HG02840 (cell line): ENCODE measurements around the gene DESI1.
"Not testable (repeated sequence)": the region's sequence is repeated elsewhere in the genome, so short reads cannot be mapped to it uniquely, and the experiment has no call there.

Experiments used
- ATAC-seq: cut with Tn5 transposase; IDR thresholded peaks from one replicate; pipeline ENCODE4 v1.9.1; 2021; ENCODE audit warnings: mild to moderate bottlenecking, moderate library complexity, moderate number of reproducible peaks; ENCODE audit not compliant: unreplicated experiment, low FRiP score

Gene DESI1

DNA sequence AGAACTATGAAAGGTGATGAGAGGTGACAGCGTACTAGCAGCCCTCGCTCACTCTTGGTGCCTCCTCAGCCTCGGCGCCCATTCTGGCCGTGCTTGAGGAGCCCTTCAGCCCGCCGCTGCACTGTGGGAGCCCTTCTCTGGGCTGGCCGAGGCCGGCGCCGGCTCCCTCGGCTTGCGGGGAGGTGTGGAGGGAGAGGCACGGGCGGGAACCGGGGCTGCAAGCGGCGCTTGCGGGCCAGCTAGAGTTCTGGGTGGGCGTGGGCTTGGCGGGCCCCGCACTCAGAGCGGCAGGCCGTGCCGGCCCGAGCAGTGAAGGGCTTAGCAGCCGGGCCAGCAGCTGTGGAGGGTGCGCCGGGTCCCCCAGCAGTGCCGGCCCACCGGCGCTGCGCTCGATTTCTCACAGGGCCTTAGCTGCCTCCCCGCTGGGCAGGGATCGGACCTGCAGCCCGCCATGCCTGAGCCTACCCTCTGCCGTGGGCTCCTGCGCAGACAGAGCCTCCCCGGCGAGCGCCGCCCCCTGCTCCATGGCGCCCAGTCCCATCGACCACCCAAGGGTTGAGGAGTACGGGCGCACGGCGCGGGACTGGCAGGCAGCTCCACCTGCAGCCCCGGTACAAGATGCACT is 27.4 kb downstream of the DESI1 start:
- not testable (repeated sequence) for ATAC-seq

DNA sequence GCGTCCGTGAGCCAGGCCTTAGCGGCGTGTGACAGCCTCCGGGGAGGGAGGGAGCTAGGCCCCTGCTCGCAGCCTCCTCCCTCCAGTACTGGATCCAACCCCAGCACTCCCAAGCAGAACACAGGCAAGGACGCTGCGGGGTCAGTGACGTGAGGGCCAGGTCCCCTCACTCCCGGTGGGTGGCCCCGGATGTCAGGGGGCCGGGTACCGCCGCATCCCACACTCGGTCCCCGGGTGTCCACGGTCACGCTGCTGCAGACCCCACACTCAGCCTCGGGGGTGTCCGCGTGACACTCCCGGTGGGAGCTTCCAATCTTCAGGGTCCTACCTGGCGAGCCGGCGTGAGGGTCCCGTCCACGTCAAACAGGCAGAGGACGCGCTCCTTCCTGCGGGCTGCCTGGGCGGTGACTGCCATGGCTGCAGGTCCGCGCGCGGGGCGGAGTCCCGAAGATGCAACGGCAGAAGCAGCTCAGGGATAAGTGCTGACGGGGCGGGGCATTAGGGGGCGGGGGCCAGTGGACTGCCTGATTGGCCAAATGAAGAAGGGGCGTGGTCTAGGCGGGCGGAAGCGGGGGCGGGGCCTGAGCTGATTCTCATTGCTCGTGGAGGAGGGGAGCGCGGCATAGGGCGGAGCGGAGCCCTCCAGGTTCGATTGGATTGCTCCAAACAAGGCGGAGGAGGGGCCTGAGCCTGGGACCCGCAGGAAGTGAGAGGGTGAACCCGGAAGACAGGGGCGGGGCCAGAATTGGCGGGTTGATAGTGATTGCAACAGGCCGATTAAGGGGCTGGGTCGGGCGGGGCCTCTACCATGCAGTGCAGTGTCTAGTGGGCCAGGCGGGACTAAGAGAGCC is 31.2 kb downstream of the DESI1 start, which contains the start of gene PMM1:
Gene PMM1, minus strand, starts transcription at position 450 of the 851 bp plus-strand sequence. Its CDS starts 35 bp downstream, at position 415.
- peak; percentile 89 for ATAC-seq

DNA sequence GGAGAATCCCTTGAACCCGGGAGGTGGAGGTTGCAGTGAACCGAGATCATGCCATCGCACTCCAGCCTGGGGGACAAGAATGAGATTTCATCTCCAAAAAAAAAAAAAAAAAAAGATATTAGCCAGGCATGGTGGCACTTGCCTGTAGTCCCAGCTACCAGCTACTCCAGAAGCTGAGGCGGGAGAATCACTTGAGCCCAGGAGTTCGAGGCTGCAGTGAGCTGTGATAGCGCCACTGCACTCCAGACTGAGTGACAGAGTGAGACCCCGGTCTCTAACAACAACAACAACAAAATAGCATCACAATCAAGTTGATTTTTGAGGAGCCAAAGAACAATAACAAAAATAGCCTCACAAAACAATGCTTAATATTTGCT is 33.5 kb downstream of the DESI1 start:
- no peak for ATAC-seq

DNA sequence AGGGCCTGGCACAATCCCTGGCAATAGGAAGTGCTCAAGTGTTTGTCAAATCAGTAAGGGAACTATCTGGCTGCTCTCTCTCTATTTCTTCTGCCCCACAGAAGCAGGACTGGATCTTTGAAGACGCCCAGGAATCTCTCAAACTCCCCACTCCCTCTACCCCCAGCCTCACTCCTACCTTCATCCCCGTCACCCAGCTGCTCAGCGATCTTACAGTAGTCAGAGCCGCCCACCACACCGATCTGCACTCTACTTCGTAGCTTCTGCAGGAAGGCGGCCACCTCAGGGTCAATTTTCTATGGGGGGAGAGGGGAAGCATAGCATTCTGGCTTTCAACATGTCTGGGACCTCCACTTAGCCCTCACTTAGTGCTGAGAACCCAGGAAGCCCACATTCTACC is 34.9 kb downstream of the DESI1 start:
- no peak for ATAC-seq

DNA sequence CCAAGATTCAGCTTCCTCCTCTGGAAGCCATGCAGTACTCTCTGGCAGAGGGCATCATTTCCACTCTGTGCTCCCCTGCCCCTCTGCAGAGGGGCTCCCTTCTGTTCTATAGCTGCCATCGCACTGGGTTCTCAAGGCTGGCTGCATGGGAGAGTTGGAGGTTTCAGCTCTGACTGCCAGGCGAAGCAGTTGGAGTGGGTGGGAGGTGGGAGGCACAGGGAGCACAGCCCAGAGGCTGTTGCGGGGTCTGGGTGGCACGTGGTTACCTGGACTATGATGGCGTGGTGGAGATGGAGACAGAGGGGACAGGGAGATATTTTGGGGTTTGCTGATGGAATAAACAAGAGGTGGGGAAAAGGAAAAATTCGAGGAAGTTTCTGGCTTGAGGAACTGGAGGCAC is 36.0 kb downstream of the DESI1 start:
- no peak for ATAC-seq

DNA sequence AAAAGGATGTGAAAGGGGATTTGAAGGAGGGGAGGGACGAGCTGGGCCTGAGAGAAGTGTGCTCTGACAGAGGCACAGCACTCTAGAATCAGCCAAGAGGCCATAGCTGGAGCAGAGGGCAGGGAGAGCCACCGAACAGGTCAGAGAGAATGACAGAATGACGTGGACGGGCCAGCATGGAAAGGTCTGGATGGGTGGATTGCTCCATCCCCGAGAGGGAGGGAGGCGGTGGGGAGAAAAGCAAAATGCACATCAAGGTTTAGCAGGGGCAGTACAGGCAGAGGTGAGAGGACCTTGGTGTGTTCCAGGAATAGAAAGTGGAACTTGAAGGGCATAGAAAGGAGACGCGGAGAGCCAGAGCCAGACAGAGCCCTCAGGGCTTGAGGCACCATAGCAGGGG is 38.1 kb downstream of the DESI1 start:
- no peak for ATAC-seq

DNA sequence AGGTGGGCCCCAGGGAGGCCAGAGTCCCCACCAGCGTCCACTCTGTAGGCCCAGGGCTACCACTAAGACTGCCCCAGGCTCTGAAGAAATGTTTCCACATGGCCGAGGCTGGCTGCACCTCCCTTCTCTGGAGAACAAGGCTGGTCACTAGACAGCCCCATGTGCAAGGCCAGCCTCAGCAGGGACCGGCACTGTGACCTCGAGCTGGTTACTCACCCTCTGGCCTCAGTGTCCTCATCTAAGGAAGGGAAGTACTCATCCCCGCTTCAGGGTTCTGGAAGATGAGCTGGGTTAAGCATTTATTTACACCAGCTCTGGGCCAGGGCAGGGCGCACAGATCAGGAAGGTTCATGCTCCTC is 40.9 kb downstream of the DESI1 start:
- ATAC-seq: no peak

DNA sequence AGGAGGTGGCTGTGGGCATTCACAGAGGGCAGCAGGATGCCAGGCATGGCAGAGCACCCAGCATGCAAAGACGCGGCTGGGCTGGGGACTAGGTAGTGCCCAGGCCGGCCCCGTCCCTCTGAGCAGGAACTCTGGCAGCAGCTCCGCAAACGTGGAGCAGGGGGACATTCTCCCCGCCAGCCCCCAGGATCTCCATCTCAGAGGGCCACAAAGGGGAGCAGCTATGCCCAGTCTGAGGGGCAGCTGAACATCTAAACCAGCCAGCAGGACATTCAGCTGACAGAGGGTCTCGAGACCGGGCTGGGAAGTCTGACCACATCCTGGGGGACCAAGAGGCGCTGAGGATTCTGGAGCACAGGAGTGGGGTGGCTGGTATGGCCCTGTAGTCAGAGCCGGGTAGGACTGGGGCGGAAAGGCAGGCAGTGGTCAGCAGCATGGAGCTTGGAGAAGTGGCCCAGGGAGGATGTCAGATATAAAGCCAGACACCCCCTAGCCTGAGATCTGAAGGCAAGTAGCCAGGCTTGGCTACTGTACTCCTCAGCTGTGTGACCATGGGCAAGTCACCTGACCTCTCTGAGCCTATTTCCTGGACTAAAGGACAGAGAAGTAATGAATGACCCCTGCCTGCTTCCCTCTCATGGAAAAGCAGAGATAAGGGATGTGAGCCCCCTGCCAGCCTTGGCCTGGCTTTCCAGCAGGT is 41.4 kb downstream of the DESI1 start:
- no peak for ATAC-seq

DNA sequence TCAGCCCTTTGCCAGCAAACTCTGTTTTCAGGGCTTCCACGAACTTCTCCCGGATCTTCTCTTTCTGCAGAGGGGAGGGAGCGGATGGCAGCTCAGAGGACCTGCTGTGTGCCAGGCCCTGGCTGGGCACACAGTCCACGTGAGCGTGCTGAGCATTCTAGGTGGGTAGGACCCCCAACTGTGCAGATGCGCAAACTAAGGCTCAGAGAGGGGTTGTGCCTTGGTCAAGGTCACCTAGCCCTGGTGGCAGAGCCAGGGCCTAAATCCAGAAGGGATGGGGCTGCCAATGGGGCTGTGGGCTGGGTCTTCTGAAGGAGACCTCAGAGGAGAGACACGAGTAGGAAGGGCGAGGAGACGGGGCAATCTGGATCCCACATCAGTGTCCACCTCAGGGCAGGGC is 42.0 kb downstream of the DESI1 start:
- ATAC-seq: no peak

DNA sequence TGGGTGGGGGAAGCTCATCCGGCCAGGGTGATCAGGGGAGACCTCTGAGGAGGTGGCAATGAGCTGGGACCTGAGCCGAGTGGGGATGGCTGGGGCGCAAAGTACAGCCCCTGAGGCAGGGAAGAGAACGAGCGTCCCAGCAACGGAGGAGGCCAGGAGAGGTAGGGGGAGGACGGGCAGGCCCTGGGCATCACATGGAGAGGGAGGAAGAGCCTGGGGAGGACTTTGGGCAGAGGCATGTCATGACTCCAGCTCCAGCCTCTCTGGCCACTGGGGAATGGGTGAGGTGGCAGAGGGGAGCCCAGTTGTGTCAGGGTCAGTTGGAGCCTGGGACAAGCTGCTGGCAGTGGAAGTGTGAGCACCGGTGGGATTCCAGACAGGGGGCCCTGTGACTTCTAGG is 42.7 kb downstream of the DESI1 start:
- ATAC-seq: no peak

DNA sequence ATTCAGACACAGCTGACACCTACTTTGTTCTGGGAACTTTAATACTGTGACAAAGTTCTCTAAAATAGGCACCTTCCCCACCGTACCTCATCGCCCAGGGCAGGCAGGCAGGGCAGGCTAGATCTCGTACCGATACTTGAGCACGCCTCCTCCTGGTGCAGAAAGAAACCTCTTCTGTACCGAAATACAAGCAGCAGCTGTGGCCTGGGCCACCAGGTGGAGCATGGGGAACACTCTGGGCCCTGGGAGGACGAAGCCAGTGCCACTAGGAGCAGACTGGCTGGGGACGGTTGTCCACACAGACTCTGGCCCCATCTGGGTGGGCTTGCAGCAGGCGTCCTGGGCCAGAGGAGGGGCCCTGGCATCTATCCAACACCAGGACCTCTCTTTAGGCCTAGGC is 44.0 kb downstream of the DESI1 start:
- ATAC-seq: no peak

DNA sequence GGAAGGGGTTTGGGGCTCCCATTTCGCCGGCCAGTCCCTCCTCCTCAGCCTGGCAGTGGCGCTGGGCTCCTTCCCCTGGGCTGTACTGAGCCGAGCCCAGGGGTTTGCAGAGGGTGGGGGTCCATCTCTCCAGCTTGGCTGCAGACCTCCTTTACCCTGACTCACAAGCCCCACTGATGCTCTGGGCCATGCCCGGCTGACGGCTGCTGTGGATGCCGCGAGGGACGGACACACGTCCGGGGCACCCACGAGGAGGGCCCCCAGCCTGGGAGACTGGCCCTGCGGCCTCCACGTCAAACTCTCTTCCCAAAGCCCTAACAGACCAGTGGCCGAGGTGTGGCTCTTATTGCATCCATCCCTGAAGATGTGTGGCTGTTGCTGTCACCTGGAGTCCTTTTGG is 45.3 kb downstream of the DESI1 start:
- ATAC-seq: no peak

DNA sequence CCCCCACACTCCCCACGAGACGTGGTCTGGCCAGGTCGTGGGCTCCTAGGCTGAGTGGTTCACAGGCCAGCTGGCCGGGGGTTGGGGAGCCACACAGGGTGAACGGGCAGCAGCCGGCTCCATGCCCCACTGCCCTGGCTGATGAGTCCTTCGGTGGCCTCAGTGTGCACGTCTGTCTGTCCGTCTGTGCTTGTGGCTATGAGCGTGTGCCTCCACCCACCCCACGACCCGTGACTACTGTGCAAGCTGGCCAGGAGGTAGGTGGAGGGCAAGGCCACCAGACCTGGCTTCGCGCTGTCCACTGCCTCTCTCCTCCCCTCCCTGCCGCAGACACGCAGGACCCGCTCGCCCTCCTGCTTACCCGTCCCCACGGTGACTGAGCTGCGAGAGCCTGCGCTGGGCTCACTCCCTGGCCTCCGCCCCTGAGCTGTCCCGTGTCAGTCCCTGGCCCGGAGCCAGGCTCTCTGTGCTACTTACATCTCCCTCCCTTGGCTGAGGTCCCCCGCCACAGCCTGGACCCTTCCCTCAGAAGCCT is 45.9 kb downstream of the DESI1 start:
- ATAC-seq: no peak

DNA sequence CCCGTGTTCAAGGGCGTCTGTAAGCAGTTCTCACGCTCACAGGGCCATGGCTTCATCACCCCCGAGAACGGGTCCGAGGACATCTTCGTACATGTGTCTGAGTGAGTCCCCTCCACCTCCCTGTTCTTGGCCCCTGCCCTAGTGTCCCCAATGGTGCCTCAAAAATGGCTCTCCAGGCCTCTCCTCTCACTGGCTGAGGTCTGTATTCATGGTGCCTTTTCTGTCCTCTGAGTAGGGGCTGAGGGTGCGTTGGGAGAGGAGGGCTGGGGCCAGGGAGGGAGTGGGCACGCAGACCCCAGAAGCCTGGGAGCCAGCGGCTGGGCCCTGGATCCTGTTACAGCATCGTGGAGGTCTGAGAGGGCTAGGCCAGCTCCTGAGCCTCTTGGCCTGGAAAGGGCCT is 47.2 kb downstream of the DESI1 start:
- ATAC-seq: no peak

DNA sequence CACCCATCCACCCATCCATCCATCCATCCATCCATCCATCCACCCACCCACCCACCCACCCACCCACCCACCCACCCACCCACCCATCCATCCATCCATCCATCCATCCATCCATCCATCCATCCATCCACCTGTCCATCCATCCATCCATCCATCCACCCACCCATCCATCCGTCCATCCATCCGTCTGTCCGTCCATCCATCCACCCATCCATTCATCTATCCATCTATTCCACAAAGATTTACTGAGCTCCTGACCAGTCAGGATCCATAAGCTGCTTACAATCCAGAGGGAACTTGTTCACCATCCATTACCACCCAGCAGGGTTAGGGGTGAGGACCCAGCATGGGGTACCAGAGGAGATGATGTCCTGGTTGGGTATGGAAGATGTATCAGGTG is 48.5 kb downstream of the DESI1 start:
- not testable (repeated sequence) for ATAC-seq

DNA sequence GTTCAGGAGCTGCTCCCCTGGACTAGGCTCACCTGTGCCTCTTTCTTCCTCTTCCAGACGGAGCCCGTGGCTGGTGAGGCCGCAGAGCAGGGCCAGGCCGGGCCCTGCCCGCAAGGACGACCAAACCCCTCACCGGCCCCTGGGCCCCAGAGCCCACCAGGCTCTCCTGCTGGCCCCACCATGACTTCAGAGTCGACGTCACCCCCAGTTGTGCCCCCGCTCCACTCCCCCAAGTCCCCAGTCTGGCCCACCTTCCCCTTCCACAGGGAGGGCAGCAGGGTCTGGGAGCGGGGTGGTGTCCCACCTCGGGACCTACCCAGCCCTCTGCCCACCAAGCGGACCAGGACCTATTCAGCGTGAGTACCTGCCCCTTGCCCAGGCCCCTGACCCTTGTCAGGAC is 49.1 kb downstream of the DESI1 start:
- no peak for ATAC-seq

DNA sequence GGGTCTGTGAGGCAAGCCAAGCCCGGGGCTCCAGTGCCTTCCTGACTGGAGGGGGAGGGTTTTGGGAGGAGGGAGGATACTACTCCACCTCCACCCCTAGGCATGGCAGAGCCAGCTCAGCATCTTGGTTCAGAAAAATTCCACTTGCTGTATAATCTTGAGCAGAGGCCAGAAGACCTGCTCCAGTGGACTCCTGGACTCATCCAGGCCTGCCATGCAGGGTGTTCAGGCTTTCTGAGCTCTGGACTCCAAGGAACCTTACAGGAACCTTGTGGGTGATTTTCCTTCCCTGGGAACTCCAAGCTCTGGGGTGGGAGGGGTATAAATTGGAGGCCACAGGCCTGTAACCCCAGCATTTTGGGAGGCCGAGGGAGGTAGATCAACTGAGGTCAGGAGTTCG is 50.6 kb downstream of the DESI1 start:
- ATAC-seq: no peak

DNA sequence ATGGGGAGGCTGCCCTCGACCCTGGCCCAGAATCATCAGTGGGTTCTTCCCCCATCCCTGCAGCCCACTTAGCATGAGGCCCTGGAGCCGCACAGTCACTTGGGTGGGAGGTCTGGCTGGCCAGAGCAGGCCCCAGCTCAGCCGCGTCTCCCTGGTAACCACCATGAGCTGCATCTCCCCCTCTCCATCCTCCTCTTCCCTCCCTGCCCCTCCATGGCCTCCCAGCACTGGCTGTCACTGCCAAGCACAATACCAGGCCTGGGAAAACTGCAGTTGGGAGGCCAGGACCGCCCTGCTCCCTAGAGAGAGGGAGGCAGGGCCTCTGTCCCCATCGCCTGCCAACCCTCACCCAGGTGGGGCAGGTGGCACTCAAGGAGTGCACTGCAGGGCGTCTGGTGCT is 52.0 kb downstream of the DESI1 start:
- no peak for ATAC-seq

DNA sequence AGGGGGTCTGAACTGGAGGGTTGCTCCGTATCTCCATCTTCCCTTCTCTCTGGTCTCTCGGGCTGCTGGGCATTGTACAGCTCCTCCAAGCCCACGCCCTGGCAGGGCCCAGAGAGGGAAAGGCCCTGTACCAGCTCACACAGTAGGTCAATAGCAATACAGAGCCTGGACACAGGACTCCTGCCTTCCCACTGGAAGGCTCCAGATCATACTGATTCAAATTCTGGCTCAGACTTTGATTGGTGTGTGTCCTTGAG is 53.4 kb downstream of the DESI1 start:
- no peak for ATAC-seq

DNA sequence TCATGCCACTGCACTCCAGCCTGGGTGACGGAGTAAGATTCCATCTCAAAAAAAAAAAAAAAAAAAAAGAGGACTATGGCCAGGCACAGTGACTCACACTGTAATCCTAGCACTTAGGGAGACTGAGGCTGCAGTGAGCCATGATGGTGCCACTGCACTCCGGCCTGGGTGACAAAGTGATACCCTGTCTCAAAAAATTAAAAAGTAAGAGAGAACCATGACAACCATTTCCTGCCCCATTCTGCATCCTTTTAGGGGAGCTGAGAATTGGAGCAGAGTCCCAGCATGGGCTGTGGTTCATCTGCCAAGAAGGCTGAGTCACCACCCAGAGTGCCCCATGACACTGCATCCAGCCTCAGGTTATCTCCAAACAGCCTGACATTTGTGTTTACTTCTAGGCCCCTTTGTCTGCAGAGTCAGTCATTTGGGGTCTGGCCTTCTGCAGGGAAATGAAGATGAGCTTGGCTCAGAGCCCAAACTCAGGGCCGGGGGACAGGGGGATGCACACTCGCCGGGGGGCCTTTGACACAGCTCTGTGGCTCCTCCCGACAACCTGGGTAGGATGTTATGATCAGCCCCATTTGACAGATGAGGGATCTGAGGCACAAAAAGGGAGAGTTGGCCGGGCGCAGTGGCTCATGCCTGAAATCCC is 55.3 kb downstream of the DESI1 start:
- ATAC-seq: no peak

DNA sequence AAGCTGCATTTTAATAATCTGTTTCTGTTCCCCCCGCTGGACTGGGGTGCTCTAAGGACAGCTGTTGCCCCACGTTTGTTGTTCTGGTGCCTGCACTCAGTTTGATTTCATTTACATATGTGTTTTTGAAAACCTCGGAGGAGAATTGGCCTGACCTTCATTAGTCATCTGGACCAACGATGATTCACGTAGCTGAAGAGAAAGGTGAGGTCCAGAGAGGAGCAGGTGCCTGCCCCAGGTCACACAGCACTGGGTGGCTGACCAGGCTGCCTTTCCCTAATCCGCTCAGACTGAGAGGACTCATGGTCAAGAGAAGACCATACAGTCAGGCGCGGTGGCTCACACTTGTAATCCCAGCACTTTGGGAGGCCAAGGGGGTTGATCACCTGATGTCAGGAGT is 56.3 kb downstream of the DESI1 start:
- ATAC-seq: no peak
